Gastroesophageal sphincter (tissue), 3 donors: ENCODE results near the gene CD7.

Source experiments
- CTCF ChIP-seq, 4 experiments: fragments of 200-600 bp in 2 of 4; fragments of 450-650 bp in 2 of 4; sonication (generic) in 1 of 4; IDR thresholded peaks; one replicate each; pipeline ENCODE4 v1.5.1; 2017 to 2019; ENCODE audit warnings: antibody characterized with exemption in 4 of 4, mild to moderate bottlenecking in 2 of 4, moderate library complexity in 2 of 4
- EP300 ChIP-seq: sonication (generic); formaldehyde crosslinking; IDR thresholded peaks from one replicate; pipeline ENCODE4 v1.6.1; 2017; ENCODE audit warnings: antibody characterized with exemption, mild to moderate bottlenecking
- POLR2A ChIP-seq, 2 donors: fragments of 450-650 bp; IDR thresholded peaks; one replicate each; pipeline ENCODE4 v1.6.1; 2017; ENCODE audit warnings: antibody characterized with exemption in 2 of 2, mild to moderate bottlenecking in 2 of 2, moderate library complexity in 1 of 2
- POLR2AphosphoS5 ChIP-seq: sonication (generic); formaldehyde crosslinking; IDR thresholded peaks from one replicate; pipeline ENCODE4 v1.6.1; 2017; ENCODE audit warnings: antibody characterized with exemption

GRCh38 chr17:82294064-82294773, 23.2 kb downstream of the CD7 start:
- TF ChIP-seq POLR2A (IDR thresholded peaks at IDR 0.05), result no peak
- TF ChIP-seq POLR2AphosphoS5, result peak; percentile 42
- no peak for TF ChIP-seq CTCF (IDR thresholded peaks at IDR 0.05)
- no peak for TF ChIP-seq EP300
